Stomach (tissue), 9 donors: ENCODE results near the gene SYCP2. TPM values are rescaled to one million over a fixed set of nuclear protein-coding genes. Genes with fewer than 3 reads are reported as not detected.
A peak's percentile ranks its signal among the peaks of the same experiment; 100 is the strongest.

Source experiments
- DNase-seq, 2 donors: peaks; one replicate each; pipeline versions ENCODE4 v3.0.0 to v3.0.0-alpha.2; 2013 to 2019
- H3K27ac ChIP-seq, 5 donors: fragments of 200-600 bp in 4 of 5; sonication (generic) in 4 of 5; one replicate each; pipeline ENCODE4 v1.5.1; 2013 to 2019; ENCODE audit warnings: mild to moderate bottlenecking in 1 of 5, moderate library complexity in 1 of 5
- H3K27me3 ChIP-seq, 3 donors: fragments of 200-600 bp; sonication (generic); one replicate each; pipeline ENCODE4 v1.5.1; 2017 to 2019; ENCODE audit warnings: mixed run types in 1 of 3
- H3K36me3 ChIP-seq, 4 donors: fragments of 200-600 bp; sonication (generic); 1 replicate in 3 of 4; 2 replicates in 1 of 4; pipeline ENCODE4 v1.5.1; 2016 to 2019
- H3K4me1 ChIP-seq, 4 donors: fragments of 200-600 bp; sonication (generic); one replicate each; pipeline ENCODE4 v1.5.1; 2016 to 2019
- H3K4me3 ChIP-seq, 4 donors: fragments of 200-600 bp; sonication (generic) in 3 of 4; one replicate each; pipeline ENCODE4 v1.5.1; 2016 to 2019; ENCODE audit warnings: mild to moderate bottlenecking in 1 of 4
- H3K9me3 ChIP-seq, 4 donors: fragments of 200-600 bp; sonication (generic); one replicate each; pipeline ENCODE4 v1.5.1; 2016 to 2019
- CTCF ChIP-seq, 7 experiments: fragments of 450-650 bp in 4 of 7; fragments of 200-600 bp in 3 of 7; sonication (generic) in 3 of 7; IDR thresholded peaks; one replicate each; pipeline ENCODE4 v1.5.1; 2016 to 2019; ENCODE audit warnings: antibody characterized with exemption in 7 of 7, control low read depth in 2 of 7, mild to moderate bottlenecking in 1 of 7
- EP300 ChIP-seq: sonication (generic); formaldehyde crosslinking; IDR thresholded peaks from one replicate; pipeline ENCODE4 v1.6.1; 2017; ENCODE audit warnings: antibody characterized with exemption
- POLR2A ChIP-seq, 4 donors: fragments of 450-650 bp; IDR thresholded peaks; one replicate each; pipeline ENCODE4 v1.6.1; 2016; ENCODE audit warnings: antibody characterized with exemption in 4 of 4, control low read depth in 2 of 4, mild to moderate bottlenecking in 1 of 4, moderate library complexity in 1 of 4
- POLR2AphosphoS5 ChIP-seq, 3 donors: sonication (generic); formaldehyde crosslinking; IDR thresholded peaks; one replicate each; pipeline ENCODE4 v1.6.1; 2016; ENCODE audit warnings: antibody characterized with exemption in 3 of 3
- WGBS, 5 donors: extraction: QIAGEN DNeasy Blood & Tissue Kit in 3 of 5; methylation state at CpG; one replicate each; pipeline versions ENCODE4 v1.1.5 to v1.1.7; 2013 to 2018; 5-methylcytosine and 5-hydroxymethylcytosine counted together
- intact Hi-C: fragments of 100-400 bp; cut with DNase I; formaldehyde crosslinking; loops from one replicate; pipeline ENCODE4 v1.15.1; 2023; ENCODE audit warnings: low total_unique reads
- polyA plus RNA-seq, 3 donors: library from polyadenylated mRNA; stranded (reverse); fragments of 200-250 nt; gene quantifications; one replicate each; pipeline ENCODE4 v1.2.3, GENCODE V29; 2013
- total RNA-seq, 5 donors: library from RNA; depleted of rRNA; stranded (reverse); fragments of >200 nt; gene quantifications; one replicate each; pipeline versions ENCODE4 v1.1.0 to v1.2.3, GENCODE V29; 2014 to 2016
- donor health status: healthy with polysubstance abuse.
- donor health status: Bipolar disorder and iron deficiency.
- donor health status: healthy.

Gene SYCP2
- total and polyA plus RNA-seq, 8 donors: 1.4 to 14.6 (median 6.7) TPM

- WGBS, 5 donors: 59 to 67% (median 63%) methylated on average over 22 to 23 of the region's 23 CpGs
- Histone ChIP-seq H3K9me3 (no peaks in the 10 kb centered on the region), H3K4me1 (peaks cover 6 to 16% (median 9%) of the 10 kb centered on the region in 4 donors), H3K4me3 (no peak overlapping the region), H3K36me3 (no peaks in the 10 kb centered on the region), H3K27ac (no peak overlapping the region), H3K27me3 (peaks cover 0 to 46% (median 5%) of the 10 kb centered on the region in 3 donors)
- intact Hi-C loops: no loop called here
- TF ChIP-seq POLR2AphosphoS5 (IDR thresholded peaks at IDR 0.05): no peak
- no peak for TF ChIP-seq CTCF (IDR thresholded peaks at IDR 0.05)
- no peak for TF ChIP-seq POLR2A (IDR thresholded peaks at IDR 0.05)
- no peak for TF ChIP-seq EP300
- DNase-seq: peak; percentile 44 to 74
Observed at GRCh38 chr20:59831024-59831915, 102.2 kb downstream of the SYCP2 start.

DNA sequence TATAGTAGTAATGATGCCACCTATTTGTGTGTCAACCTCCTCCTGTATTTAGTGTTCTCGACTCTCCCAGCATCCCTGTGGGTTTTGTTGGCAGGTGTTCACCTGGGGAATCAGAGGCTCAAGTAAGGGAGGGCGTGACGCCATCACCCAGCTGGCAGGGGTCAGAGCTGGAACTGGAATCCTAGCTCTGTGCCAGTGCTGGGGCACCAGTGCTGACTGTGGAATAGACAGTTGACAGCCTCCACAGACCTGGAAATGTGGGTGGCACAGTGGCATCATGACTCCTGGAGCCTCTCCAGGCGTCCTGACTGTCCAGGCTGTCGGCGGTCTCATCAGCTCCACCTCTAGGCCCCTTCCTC, 102.8 kb downstream of the SYCP2 start:
- peaks cover 0 to 10% (median 3%) of the 10 kb centered on the region in 4 donors for H3K4me1 ChIP-seq
- TF ChIP-seq POLR2AphosphoS5 (IDR thresholded peaks at IDR 0.05) (no peak), EP300 (no peak), CTCF (IDR thresholded peaks at IDR 0.05) (no peak), POLR2A (IDR thresholded peaks at IDR 0.05) (no peak)
- peaks cover 0 to 40% (median 0%) of the 10 kb centered on the region in 3 donors for H3K27me3 ChIP-seq
- no peaks in the 10 kb centered on the region for H3K9me3 ChIP-seq
- H3K4me3 ChIP-seq: no peak overlapping the region
- intact Hi-C loops: no loop called here
- WGBS, 5 donors: 38 to 60% (median 50%) methylated on average over 1 to 6 of the region's 6 CpGs
- no peak for DNase-seq
- H3K27ac ChIP-seq: no peak overlapping the region
- H3K36me3 ChIP-seq: no peaks in the 10 kb centered on the region

- intact Hi-C loops: no loop called here
- no peak for DNase-seq
- Histone ChIP-seq H3K4me1 (peaks cover 0 to 5% (median 0%) of the 10 kb centered on the region in 4 donors), H3K36me3 (no peaks in the 10 kb centered on the region), H3K4me3 (no peak overlapping the region), H3K27me3 (peaks cover 0 to 36% (median 0%) of the 10 kb centered on the region in 3 donors), H3K9me3 (no peaks in the 10 kb centered on the region), H3K27ac (no peak overlapping the region)
- TF ChIP-seq CTCF (IDR thresholded peaks at IDR 0.05) (no peak), POLR2A (IDR thresholded peaks at IDR 0.05) (no peak), POLR2AphosphoS5 (IDR thresholded peaks at IDR 0.05) (no peak), EP300 (no peak)
- 67 to 81% (median 70%) methylated on average over 12 of the region's 12 CpGs for WGBS, 5 donors
Observed at GRCh38 chr20:59829786-59830664, 103.4 kb downstream of the SYCP2 start.

GRCh38 chr20:59829054-59829785, 104.2 kb downstream of the SYCP2 start:
- H3K9me3 ChIP-seq: no peaks in the 10 kb centered on the region
- TF ChIP-seq POLR2AphosphoS5 (IDR thresholded peaks at IDR 0.05) (no peak), POLR2A (IDR thresholded peaks at IDR 0.05) (no peak), CTCF (IDR thresholded peaks at IDR 0.05) (no peak), EP300 (no peak)
- peaks cover 0 to 33% (median 0%) of the 10 kb centered on the region in 3 donors for H3K27me3 ChIP-seq
- no peak overlapping the region for H3K27ac ChIP-seq
- peaks cover 0 to 5% (median 0%) of the 10 kb centered on the region in 4 donors for H3K4me1 ChIP-seq
- WGBS, 5 donors: 78 to 86% (median 82%) methylated on average over 19 of the region's 19 CpGs
- intact Hi-C loops: no loop called here
- H3K4me3 ChIP-seq: no peak overlapping the region
- no peak for DNase-seq
- H3K36me3 ChIP-seq: no peaks in the 10 kb centered on the region
